CD4-positive, alpha-beta memory T cell (primary cell): Measurements from ENCODE around the gene ZMPSTE24. TPM values are rescaled to one million over a fixed set of nuclear protein-coding genes. Genes with fewer than 3 reads are reported as not detected.

Experiments used
- polyA plus RNA-seq, 2 donors: library from polyadenylated mRNA; unstranded; fragments of 300-500 nt; fragmentation: Illumina TruSeq; gene quantifications; one replicate each; pipeline ENCODE4 v1.2.3, GENCODE V29; 2021
- total RNA-seq, 2 experiments: library from RNA; stranded (reverse); gene quantifications; one replicate each; pipeline ENCODE4 v1.2.3, GENCODE V29; 2021

The ZMPSTE24 gene
- total and polyA plus RNA-seq, 4 experiments from 2014 or later, result 19.7 to 44.1 (median 24.0) TPM

Other genes starting within 250 kb of the ZMPSTE24 start
- 100 to 1,000 TPM; 285 to 305 TPM for gene CAP1, start 217.5 kb upstream of the ZMPSTE24 start, total RNA-seq
- gene CAP1, start 217.5 kb upstream of the ZMPSTE24 start, polyA plus RNA-seq, result 100 to 1,000 TPM; 629 to 725 TPM
- 10 to 100 TPM; 56.7 to 64.8 TPM for gene PPT1, start 161.0 kb upstream of the ZMPSTE24 start, total RNA-seq
- 100 to 1,000 TPM; 175 to 292 TPM for gene PPT1, start 161.0 kb upstream of the ZMPSTE24 start, polyA plus RNA-seq
- 10 to 100 TPM; 23.0 to 23.4 TPM for gene RLF, start 96.8 kb upstream of the ZMPSTE24 start, total RNA-seq
- 1 to 10 TPM; 7.6 to 9.9 TPM for gene RLF, start 96.8 kb upstream of the ZMPSTE24 start, polyA plus RNA-seq
- gene TMCO2, start 10.3 kb upstream of the ZMPSTE24 start, total RNA-seq, result under 1 TPM in 1 of 2 experiments, not detected in 1; 0.47 TPM
- not detected for gene TMCO2, start 10.3 kb upstream of the ZMPSTE24 start, polyA plus RNA-seq
- 1 to 10 TPM; 2.1 to 2.8 TPM for gene COL9A2, start 59.0 kb downstream of the ZMPSTE24 start, total RNA-seq
- gene COL9A2, start 59.0 kb downstream of the ZMPSTE24 start, polyA plus RNA-seq, result under 1 TPM in 1 of 2 donors, not detected in 1; 0.41 TPM
- 100 to 1,000 TPM; 123 TPM for gene SMAP2, start 115.5 kb downstream of the ZMPSTE24 start, total RNA-seq
- gene SMAP2, start 115.5 kb downstream of the ZMPSTE24 start, polyA plus RNA-seq, result 100 to 1,000 TPM; 258 to 358 TPM
- 1 to 10 TPM; 7.5 to 7.9 TPM for gene ZFP69B, start 192.2 kb downstream of the ZMPSTE24 start, total RNA-seq
- 1 to 10 TPM; 2.1 to 2.4 TPM for gene ZFP69B, start 192.2 kb downstream of the ZMPSTE24 start, polyA plus RNA-seq
- 1 to 10 TPM; 3.3 to 4.3 TPM for gene ZFP69, start 219.1 kb downstream of the ZMPSTE24 start, total RNA-seq
- gene ZFP69, start 219.1 kb downstream of the ZMPSTE24 start, polyA plus RNA-seq, result 1 to 10 TPM; 3.8 to 6.1 TPM